ENCODE data around the gene C12orf42. TPM values are rescaled to one million over a fixed set of nuclear protein-coding genes. Genes with fewer than 3 reads are reported as not detected.

C12orf42 gene
- total RNA-seq, 1 experiment from 2014 or later: not detected

DNA sequence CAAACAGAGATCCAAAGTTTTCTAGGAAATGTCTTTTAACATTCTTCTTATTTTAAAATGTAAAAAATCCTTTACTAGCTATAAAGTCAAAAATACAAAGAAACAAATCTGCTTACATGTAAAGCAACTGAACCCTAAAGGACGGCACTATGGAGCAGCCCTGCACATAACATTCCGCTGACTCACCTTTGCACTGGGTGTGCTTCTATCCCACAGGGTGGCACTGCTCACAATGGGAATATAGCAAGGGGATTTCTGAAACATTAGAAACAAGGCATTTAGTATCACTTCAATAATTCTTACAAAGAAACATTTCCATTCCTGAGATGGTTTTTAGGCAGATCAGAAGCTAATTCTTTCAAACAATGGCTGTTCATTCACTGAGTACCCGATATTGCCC is 94.3 kb downstream of the C12orf42 start (continued):
- TF ChIP-seq FOSL1 (IDR thresholded peaks at IDR 0.05; ENCODE audit: low read depth): peak; percentile 51
- TF ChIP-seq, protein P1, sequence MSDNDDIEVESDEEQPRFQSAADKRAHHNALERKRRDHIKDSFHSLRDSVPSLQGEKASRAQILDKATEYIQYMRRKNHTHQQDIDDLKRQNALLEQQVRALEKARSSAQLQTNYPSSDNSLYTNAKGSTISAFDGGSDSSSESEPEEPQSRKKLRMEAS (IDR thresholded peaks at IDR 0.05): no peak
- no peak for TF ChIP-seq SIN3A (IDR thresholded peaks at IDR 0.05; ENCODE audit: low read depth)
- no peak for TF ChIP-seq POLR2AphosphoS5 (IDR thresholded peaks at IDR 0.05; ENCODE audit: low read depth, low read length)
- TF ChIP-seq, protein P2, sequence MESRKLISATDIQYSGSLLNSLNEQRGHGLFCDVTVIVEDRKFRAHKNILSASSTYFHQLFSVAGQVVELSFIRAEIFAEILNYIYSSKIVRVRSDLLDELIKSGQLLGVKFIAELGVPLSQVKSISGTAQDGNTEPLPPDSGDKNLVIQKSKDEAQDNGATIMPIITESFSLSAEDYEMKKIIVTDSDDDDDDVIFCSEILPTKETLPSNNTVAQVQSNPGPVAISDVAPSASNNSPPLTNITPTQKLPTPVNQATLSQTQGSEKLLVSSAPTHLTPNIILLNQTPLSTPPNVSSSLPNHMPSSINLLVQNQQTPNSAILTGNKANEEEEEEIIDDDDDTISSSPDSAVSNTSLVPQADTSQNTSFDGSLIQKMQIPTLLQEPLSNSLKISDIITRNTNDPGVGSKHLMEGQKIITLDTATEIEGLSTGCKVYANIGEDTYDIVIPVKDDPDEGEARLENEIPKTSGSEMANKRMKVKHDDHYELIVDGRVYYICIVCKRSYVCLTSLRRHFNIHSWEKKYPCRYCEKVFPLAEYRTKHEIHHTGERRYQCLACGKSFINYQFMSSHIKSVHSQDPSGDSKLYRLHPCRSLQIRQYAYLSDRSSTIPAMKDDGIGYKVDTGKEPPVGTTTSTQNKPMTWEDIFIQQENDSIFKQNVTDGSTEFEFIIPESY (IDR thresholded peaks at IDR 0.05; ENCODE audit: extremely low read depth, insufficient replicate concordance, low read length): no peak
- no peak for TF ChIP-seq JUND (IDR thresholded peaks at IDR 0.05)
- no peak for TF ChIP-seq ZFX (IDR thresholded peaks at IDR 0.05)
- TF ChIP-seq ZNF274 (IDR thresholded peaks at IDR 0.05; ENCODE audit: low read depth, low read length): no peak

DNA sequence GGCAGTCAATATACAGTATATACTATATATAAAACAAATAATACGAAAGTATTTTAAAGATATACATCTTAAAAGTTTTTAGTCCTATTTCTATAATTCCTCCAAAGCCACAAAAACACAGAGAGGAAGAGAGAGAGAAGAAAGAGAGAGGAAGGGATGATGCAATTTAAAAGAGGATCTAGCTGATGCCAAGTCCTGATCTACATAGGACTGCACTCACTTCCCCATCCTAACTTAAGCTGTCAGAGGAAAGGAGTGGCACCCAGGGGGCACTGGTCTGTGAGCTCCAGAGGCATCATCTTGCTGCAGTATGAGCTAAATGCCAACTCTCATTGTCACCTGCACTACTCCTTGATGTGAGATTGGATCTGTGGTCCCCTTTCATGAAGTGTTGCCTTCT is 95.8 kb downstream of the C12orf42 start:
- ChIA-PET RAD21 (ENCODE audit: low non-redundant PET in 1 of 2, low total read pairs in 2 of 2, uncharacterized antibody in 2 of 2, unreplicated experiment in 2 of 2) (no interaction called here), POLR2A (no interaction called here), CTCF (no interaction called here)
- DNase-seq (ENCODE audit: low read depth, low spot score): no peak
- TF ChIP-seq SIN3A (IDR thresholded peaks at IDR 0.05; ENCODE audit: low read depth) (no peak), FOSL1 (IDR thresholded peaks at IDR 0.05; ENCODE audit: low read depth) (no peak), SP1 (IDR thresholded peaks at IDR 0.05; ENCODE audit: low read depth) (no peak), CBX3 (IDR thresholded peaks at IDR 0.05; ENCODE audit: low read depth) (no peak), SRF (IDR thresholded peaks at IDR 0.05; ENCODE audit: low read depth) (no peak), EGR1 (IDR thresholded peaks at IDR 0.05; ENCODE audit: low read depth) (no peak), CEBPB (IDR thresholded peaks at IDR 0.05; ENCODE audit: low read depth) (no peak), ELF1 (IDR thresholded peaks at IDR 0.05; ENCODE audit: borderline replicate concordance, low read depth) (no peak), POLR2AphosphoS5 (IDR thresholded peaks at IDR 0.05; ENCODE audit: low read depth, low read length) (no peak), RAD21 (IDR thresholded peaks at IDR 0.05; ENCODE audit: low read depth) (no peak)
- TF ChIP-seq, protein P2 (IDR thresholded peaks at IDR 0.05; ENCODE audit: extremely low read depth, insufficient replicate concordance, low read length): no peak
- no peaks in the 10 kb centered on the region for H3K9me3 ChIP-seq (ENCODE audit: control insufficient read depth in 1 of 2, insufficient read depth in 1 of 2, low read depth in 1 of 2, low read length in 2 of 2)
- no peak overlapping the region for H2AFZ ChIP-seq (ENCODE audit: low read depth, low read length, poor library complexity, severe bottlenecking)
- ATAC-seq: no peak
- no peaks in the 10 kb centered on the region for H3K9me2 ChIP-seq (ENCODE audit: insufficient read depth)
- H3K4me3 ChIP-seq (replicated peaks in 1 of 2; ENCODE audit: low read depth in 1 of 2, low read length in 2 of 2): no peak overlapping the region
- H4K20me1 ChIP-seq (ENCODE audit: insufficient read depth): no peaks in the 10 kb centered on the region
- intact Hi-C loops (cut with micrococcal nuclease): no loop called here
- H3K9ac ChIP-seq (ENCODE audit: low read length): no peak overlapping the region
- no peaks in the 10 kb centered on the region for H3K79me2 ChIP-seq (ENCODE audit: insufficient read depth, low read length)
- BruUV-seq (replicated peaks): no TSS peak
- no peak overlapping the region for H3K27ac ChIP-seq (ENCODE audit: low read depth, low read length)
- 0 out of 4 replicates have a peak, but pooled peaks cover 0 to 7% of the 10 kb centered on the region in 2 experiments for H3K4me1 ChIP-seq (ENCODE audit: control insufficient read depth in 1 of 2, insufficient read depth in 2 of 2, low read length in 2 of 2)
- H3K4me2 ChIP-seq (ENCODE audit: low read length): no peak overlapping the region
- H3K36me3 ChIP-seq (ENCODE audit: control insufficient read depth in 1 of 2, insufficient read depth in 2 of 2, low read length in 2 of 2): no peaks in the 10 kb centered on the region
- H3K27me3 ChIP-seq (ENCODE audit: insufficient read depth, low read length): peaks cover 1% of the 10 kb centered on the region; the same call in 1 of the 2 replicates

All from HCT116 (cell line).